HepG2 (cell line): ENCODE measurements around the gene FANCE. TPM values are rescaled to one million over a fixed set of nuclear protein-coding genes. Genes with fewer than 3 reads are reported as not detected.

Source experiments
- ASH2L ChIP-seq: fragments of 300-600, 200-600 bp; sonication (generic); IDR thresholded peaks from 2 replicates; pipeline ENCODE4 v1.7.0; 2017; ENCODE audit warnings: low read depth, mild to moderate bottlenecking, moderate library complexity, mixed read lengths, low read length; ENCODE audit not compliant: insufficient read length
- CEBPB ChIP-seq: IDR thresholded peaks from 2 replicates; pipeline ENCODE4 v1.6.1; 2011; ENCODE audit warnings: low read depth, low read length, improper control_type of control experiment, borderline replicate concordance
- ESRRA ChIP-seq: sonication (generic); formaldehyde crosslinking; IDR thresholded peaks from 2 replicates; pipeline ENCODE4 v1.5.1; 2020; ENCODE audit warnings: mild to moderate bottlenecking, low read depth, missing genetic modification reagents
- EZH2 ChIP-seq: conservative IDR thresholded peaks from 2 replicates; pipeline ENCODE4 v1.6.1; 2012; ENCODE audit warnings: mild to moderate bottlenecking, low read depth, low read length, moderate library complexity
- FOXA1 ChIP-seq, 2 experiments: fragments of 450-650 bp in 1 of 2; sonication (generic) in 1 of 2; formaldehyde crosslinking in 1 of 2; IDR thresholded peaks; 2 replicates each; pipeline versions ENCODE4 v1.4.0 to v1.6.1; 2016 to 2020; ENCODE audit warnings: missing genetic modification reagents in 1 of 2
- FOXK2 ChIP-seq: fragments of 450-650 bp; IDR thresholded peaks from 2 replicates; pipeline ENCODE4 v1.6.1; 2016
- GLI4 ChIP-seq: sonication (generic); formaldehyde crosslinking; IDR thresholded peaks from 2 replicates; pipeline ENCODE4 v1.5.1; 2020; ENCODE audit warnings: missing genetic modification reagents, mild to moderate bottlenecking, moderate library complexity, borderline replicate concordance
- HMG20A ChIP-seq: IDR thresholded peaks from 2 replicates; pipeline ENCODE4 v1.6.1; 2016; ENCODE audit warnings: borderline replicate concordance
- NFYC ChIP-seq: IDR thresholded peaks from 2 replicates; pipeline ENCODE4 v1.6.1; 2016; ENCODE audit warnings: missing genetic modification reagents, missing compliant biosample characterization
- NR3C1 ChIP-seq: sonication (generic); formaldehyde crosslinking; IDR thresholded peaks from 2 replicates; pipeline ENCODE4 v1.4.0; 2020; ENCODE audit warnings: missing genetic modification reagents
- PAWR ChIP-seq: sonication (generic); formaldehyde crosslinking; IDR thresholded peaks from 2 replicates; pipeline ENCODE4 v1.4.0; 2020; ENCODE audit warnings: missing genetic modification reagents, mild to moderate bottlenecking, borderline replicate concordance
- SMAD3 ChIP-seq: sonication (generic); formaldehyde crosslinking; IDR thresholded peaks from 2 replicates; pipeline ENCODE4 v1.4.0; 2020; ENCODE audit warnings: missing genetic modification reagents
- SMARCE1 ChIP-seq: fragments of 450-650 bp; IDR thresholded peaks from 2 replicates; pipeline ENCODE4 v1.6.1; 2017; ENCODE audit warnings: borderline replicate concordance
- THAP11 ChIP-seq: IDR thresholded peaks from 2 replicates; pipeline ENCODE4 v1.6.1; 2016; ENCODE audit warnings: missing biosample characterization, missing genetic modification reagents
- THYN1 ChIP-seq: sonication (generic); formaldehyde crosslinking; IDR thresholded peaks from 2 replicates; pipeline ENCODE4 v1.8.1; 2023; ENCODE audit warnings: low read depth, mild to moderate bottlenecking, moderate library complexity, missing genetic modification reagents, borderline replicate concordance
- U2AF2 ChIP-seq: fragments of 200-400 bp; formaldehyde crosslinking; IDR thresholded peaks from 2 replicates; pipeline ENCODE4 v1.6.1; 2017; ENCODE audit warnings: low read depth, mild to moderate bottlenecking, low read length
- XBP1 ChIP-seq: sonication (generic); formaldehyde crosslinking; IDR thresholded peaks from 2 replicates; pipeline ENCODE4 v1.5.0; 2020; ENCODE audit warnings: missing genetic modification reagents
- ZNF180 ChIP-seq: sonication (generic); formaldehyde crosslinking; IDR thresholded peaks from 2 replicates; pipeline ENCODE4 v1.4.0; 2020; ENCODE audit warnings: low read depth, missing genetic modification reagents, borderline replicate concordance
- ZNF274 ChIP-seq: sonication (generic); formaldehyde crosslinking; IDR thresholded peaks from 2 replicates; pipeline ENCODE4 v1.5.1; 2020; ENCODE audit warnings: mild to moderate bottlenecking, missing genetic modification reagents
- ZNF282 ChIP-seq: fragments of 450-650 bp; IDR thresholded peaks from 2 replicates; pipeline ENCODE4 v1.6.1; 2018; ENCODE audit not compliant: partially characterized antibody
- ZNF44 ChIP-seq: sonication (generic); formaldehyde crosslinking; IDR thresholded peaks from 2 replicates; pipeline ENCODE4 v1.5.1; 2020; ENCODE audit warnings: mild to moderate bottlenecking, missing genetic modification reagents
- ZNF776 ChIP-seq: sonication (generic); formaldehyde crosslinking; IDR thresholded peaks from 2 replicates; pipeline ENCODE4 v1.4.0; 2020; ENCODE audit warnings: mild to moderate bottlenecking, missing genetic modification reagents
- ZSCAN12 ChIP-seq: sonication (generic); formaldehyde crosslinking; IDR thresholded peaks from 2 replicates; pipeline ENCODE4 v1.9.0; 2021; ENCODE audit warnings: mild to moderate bottlenecking, missing genetic modification reagents
- polyA plus RNA-seq, 8 experiments: library from polyadenylated mRNA; depleted of rRNA in 3 of 8; stranded (reverse) in 7 of 8; unstranded in 1 of 8; fragments of >200 nt; fragmentation: Illumina TruSeq in 4 of 8; extraction: Trizol in 4 of 8; gene quantifications; 2 replicates each; pipeline versions ENCODE4 v1.2.1 to v1.2.3, GENCODE V29; 2011 to 2016; ENCODE audit warnings: low read depth in 4 of 8, missing spikeins in 1 of 8, mixed read lengths in 1 of 8; ENCODE audit not compliant: insufficient read depth in 1 of 8
- total RNA-seq, 5 experiments: library from RNA; depleted of rRNA; stranded (reverse); fragments of >200 nt; fragmentation: Illumina TruSeq; extraction: Trizol; gene quantifications; 2 replicates each; pipeline ENCODE4 v1.2.3, GENCODE V29; 2016; ENCODE audit warnings: low read depth in 1 of 5
- TF ChIP-seq, protein P1 (sequence below): sonication (generic); formaldehyde crosslinking; IDR thresholded peaks from 2 replicates; pipeline ENCODE4 v1.4.0; 2020; ENCODE audit warnings: missing genetic modification reagents, borderline replicate concordance
- TF ChIP-seq, protein P2 (sequence below), 2 experiments: sonication (generic) in 1 of 2; formaldehyde crosslinking in 1 of 2; IDR thresholded peaks; 2 replicates each; pipeline versions ENCODE4 v1.5.1 to v1.6.1; 2011 to 2020; ENCODE audit warnings: borderline replicate concordance in 1 of 2, low read depth in 1 of 2, low read length in 1 of 2, mild to moderate bottlenecking in 1 of 2, missing genetic modification reagents in 1 of 2, moderate library complexity in 1 of 2

Gene FANCE
- total and polyA plus RNA-seq, 2 of the 13 experiments (the other 11 are each of a cell fraction or from before 2014, with no cell fraction given) = 7.1 to 11.2 TPM

GRCh38 chr6:35452183-35453090 lies at the start of gene FANCE (continued):
- TF ChIP-seq SMAD3 (CRISPR knock-in tag) (no peak), NFYC (CRISPR knock-in tag) (peak; percentile 40; the same call in 1 of the 2 replicates), U2AF2 (no peak), ZNF274 (CRISPR knock-in tag) (peak; percentile 56; the same call in 1 of the 2 replicates), ASH2L (peak; percentile 79), PAWR (CRISPR knock-in tag) (no peak), GLI4 (peak; percentile 78; the same call in 1 of the 2 replicates), ZSCAN12 (CRISPR knock-in tag) (no peak), ZNF180 (CRISPR knock-in tag) (0 out of 2 replicates have a peak, but pooled peaks have one; percentile 54), EZH2 (no peak), NR3C1 (CRISPR knock-in tag) (no peak), XBP1 (CRISPR knock-in tag) (0 out of 2 replicates have a peak, but pooled peaks have one; percentile 25), CEBPB (no peak), ESRRA (CRISPR knock-in tag) (peak; percentile 29; the same call in 1 of the 2 replicates), ZNF282 (no peak), FOXK2 (no peak), HMG20A (no peak), ZNF776 (peak; percentile 81; the same call in 1 of the 2 replicates), FOXA1 (IDR thresholded peaks at IDR 0.05) (no peak), FOXA1 (CRISPR knock-in tag; IDR thresholded peaks at IDR 0.05) (no peak), ZNF44 (CRISPR knock-in tag) (0 out of 2 replicates have a peak, but pooled peaks have one; percentile 25), THYN1 (no peak), SMARCE1 (no peak), THAP11 (CRISPR knock-in tag) (peak; percentile 72)
- TF ChIP-seq, protein P1, sequence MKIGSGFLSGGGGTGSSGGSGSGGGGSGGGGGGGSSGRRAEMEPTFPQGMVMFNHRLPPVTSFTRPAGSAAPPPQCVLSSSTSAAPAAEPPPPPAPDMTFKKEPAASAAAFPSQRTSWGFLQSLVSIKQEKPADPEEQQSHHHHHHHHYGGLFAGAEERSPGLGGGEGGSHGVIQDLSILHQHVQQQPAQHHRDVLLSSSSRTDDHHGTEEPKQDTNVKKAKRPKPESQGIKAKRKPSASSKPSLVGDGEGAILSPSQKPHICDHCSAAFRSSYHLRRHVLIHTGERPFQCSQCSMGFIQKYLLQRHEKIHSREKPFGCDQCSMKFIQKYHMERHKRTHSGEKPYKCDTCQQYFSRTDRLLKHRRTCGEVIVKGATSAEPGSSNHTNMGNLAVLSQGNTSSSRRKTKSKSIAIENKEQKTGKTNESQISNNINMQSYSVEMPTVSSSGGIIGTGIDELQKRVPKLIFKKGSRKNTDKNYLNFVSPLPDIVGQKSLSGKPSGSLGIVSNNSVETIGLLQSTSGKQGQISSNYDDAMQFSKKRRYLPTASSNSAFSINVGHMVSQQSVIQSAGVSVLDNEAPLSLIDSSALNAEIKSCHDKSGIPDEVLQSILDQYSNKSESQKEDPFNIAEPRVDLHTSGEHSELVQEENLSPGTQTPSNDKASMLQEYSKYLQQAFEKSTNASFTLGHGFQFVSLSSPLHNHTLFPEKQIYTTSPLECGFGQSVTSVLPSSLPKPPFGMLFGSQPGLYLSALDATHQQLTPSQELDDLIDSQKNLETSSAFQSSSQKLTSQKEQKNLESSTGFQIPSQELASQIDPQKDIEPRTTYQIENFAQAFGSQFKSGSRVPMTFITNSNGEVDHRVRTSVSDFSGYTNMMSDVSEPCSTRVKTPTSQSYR (CRISPR knock-in tag) = no peak
- TF ChIP-seq, protein P2, sequence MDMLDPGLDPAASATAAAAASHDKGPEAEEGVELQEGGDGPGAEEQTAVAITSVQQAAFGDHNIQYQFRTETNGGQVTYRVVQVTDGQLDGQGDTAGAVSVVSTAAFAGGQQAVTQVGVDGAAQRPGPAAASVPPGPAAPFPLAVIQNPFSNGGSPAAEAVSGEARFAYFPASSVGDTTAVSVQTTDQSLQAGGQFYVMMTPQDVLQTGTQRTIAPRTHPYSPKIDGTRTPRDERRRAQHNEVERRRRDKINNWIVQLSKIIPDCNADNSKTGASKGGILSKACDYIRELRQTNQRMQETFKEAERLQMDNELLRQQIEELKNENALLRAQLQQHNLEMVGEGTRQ (IDR thresholded peaks at IDR 0.05; ENCODE audit: low read depth, low read length) = no peak
- TF ChIP-seq, protein P2 (CRISPR knock-in tag; IDR thresholded peaks at IDR 0.05; ENCODE audit: borderline replicate concordance) = no peak; the same call in 1 of the 2 replicates
